ENCODE data around the gene SMAD6.
"Not testable (repeated sequence)": the region's sequence is repeated elsewhere in the genome, so short reads cannot be mapped to it uniquely, and the experiment has no call there.

Gene SMAD6

GRCh38 chr15:66825139-66825538 lies 123.1 kb downstream of the SMAD6 start:
- no peak for DNase-seq (ENCODE audit: low read depth, low spot score)

GRCh38 chr15:66825731-66826130 lies 123.7 kb downstream of the SMAD6 start:
- no peak for DNase-seq (ENCODE audit: low read depth, low spot score)

GRCh38 chr15:66826507-66826906 lies 124.5 kb downstream of the SMAD6 start:
- DNase-seq (ENCODE audit: low read depth, low spot score) = no peak

GRCh38 chr15:66827039-66827697 lies 125.1 kb downstream of the SMAD6 start:
- DNase-seq (ENCODE audit: low read depth, low spot score) = no peak

- no peak for DNase-seq (ENCODE audit: low read depth, low spot score)
Measured at GRCh38 chr15:66827698-66828055, 125.6 kb downstream of the SMAD6 start.

GRCh38 chr15:66828817-66829541 lies 126.9 kb downstream of the SMAD6 start:
- DNase-seq (ENCODE audit: low read depth, low spot score) = not testable (repeated sequence)

- DNase-seq (ENCODE audit: low read depth, low spot score) = no peak
Measured at GRCh38 chr15:66829551-66830121, 127.6 kb downstream of the SMAD6 start.

- no peak for DNase-seq (ENCODE audit: low read depth, low spot score)
Measured at GRCh38 chr15:66830358-66830757, 128.3 kb downstream of the SMAD6 start.

- no peak for DNase-seq (ENCODE audit: low read depth, low spot score)
Measured at GRCh38 chr15:66830823-66831222, 128.8 kb downstream of the SMAD6 start.

- DNase-seq (ENCODE audit: low read depth, low spot score) = no peak
Measured at GRCh38 chr15:66831289-66831688, 129.3 kb downstream of the SMAD6 start.

GRCh38 chr15:66831801-66832390 lies 129.9 kb downstream of the SMAD6 start:
- no peak for DNase-seq (ENCODE audit: low read depth, low spot score)

Measured in brain pericyte (primary cell).